ENCODE data around the gene CARD10.
"Not testable (repeated sequence)": the region's sequence is repeated elsewhere in the genome, so short reads cannot be mapped to it uniquely, and the experiment has no call there.

CARD10 gene

GRCh38 chr22:37484480-37485394, 34.5 kb downstream of the CARD10 start:
- no peak for DNase-seq

DNA sequence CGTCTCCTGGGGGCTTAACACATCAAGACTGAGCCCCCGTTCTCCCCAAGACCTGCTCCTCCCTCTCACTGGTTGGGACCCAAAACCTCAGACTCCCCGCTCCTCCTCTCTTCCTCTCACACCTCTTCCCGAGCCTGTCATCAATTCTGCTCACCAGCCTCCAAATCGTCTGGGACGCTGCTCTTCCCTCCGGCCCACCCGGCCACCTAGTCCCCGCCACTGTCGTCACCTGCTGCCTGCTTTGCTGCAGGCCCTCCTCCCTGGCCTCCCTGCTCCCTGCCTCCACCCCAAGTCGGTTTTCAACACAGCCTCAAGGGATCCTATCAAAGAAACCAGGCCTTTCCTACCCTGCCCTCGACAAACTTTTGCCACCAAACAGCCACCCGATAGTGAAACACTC, 36.2 kb downstream of the CARD10 start:
- DNase-seq = no peak

DNA sequence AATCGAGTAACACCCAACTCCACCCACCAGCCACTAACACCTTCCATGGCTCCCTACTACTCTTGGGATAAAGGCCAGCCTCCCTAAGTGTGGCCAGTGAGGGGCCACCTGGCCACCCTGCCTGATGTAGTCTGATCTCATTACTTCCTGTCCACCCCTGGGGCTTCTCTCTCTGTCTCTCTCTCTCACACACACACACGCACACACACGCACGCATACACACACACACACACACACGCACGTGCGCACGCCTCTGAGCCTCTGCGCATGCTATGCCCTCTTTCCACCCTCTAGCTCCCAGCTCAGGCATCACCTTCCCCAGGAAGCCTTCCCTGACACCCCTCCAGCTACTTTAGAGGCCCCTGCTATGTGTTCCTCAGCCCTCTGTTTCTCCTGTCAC, 37.0 kb downstream of the CARD10 start:
- no peak for DNase-seq

GRCh38 chr22:37481347-37481907, 37.8 kb downstream of the CARD10 start:
- DNase-seq = no peak

GRCh38 chr22:37480387-37481346, 38.5 kb downstream of the CARD10 start:
- DNase-seq = no peak

GRCh38 chr22:37479196-37479595, 40.0 kb downstream of the CARD10 start:
- no peak for DNase-seq

GRCh38 chr22:37476389-37477329, 42.6 kb downstream of the CARD10 start:
- DNase-seq = no peak

DNA sequence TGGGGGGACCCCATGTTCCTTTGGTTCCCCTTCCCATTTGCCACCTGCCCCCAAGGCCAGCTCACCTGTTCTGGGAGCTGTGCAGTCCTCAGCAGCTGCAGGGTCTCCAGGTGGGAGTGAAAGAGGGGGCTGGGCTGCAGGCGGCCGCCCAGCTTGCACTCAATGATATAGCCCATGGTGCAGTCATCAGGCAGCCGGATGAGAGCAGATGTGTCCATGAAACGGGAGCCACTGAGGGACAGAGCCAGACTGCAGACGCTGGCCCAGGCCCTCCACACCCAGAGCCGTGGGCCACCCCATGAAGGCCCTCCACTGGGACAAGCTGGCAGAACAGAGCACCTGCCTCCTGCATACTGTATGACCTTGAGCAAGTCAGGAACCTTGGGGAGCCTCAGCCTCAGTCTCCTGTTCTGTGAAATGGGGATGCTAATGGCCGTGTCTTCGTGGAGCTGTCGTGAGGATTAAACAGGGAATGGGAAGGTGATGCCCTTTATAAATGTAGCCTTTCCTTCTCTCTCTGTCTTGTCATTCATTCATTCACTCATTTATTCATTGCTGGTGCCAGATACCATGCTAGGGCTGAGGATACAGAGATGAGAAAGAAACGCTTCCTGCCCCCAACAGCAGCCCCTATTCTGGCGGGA, 44.6 kb downstream of the CARD10 start:
- DNase-seq = no peak

- no peak for DNase-seq
Measured at GRCh38 chr22:37473437-37473946, 45.7 kb downstream of the CARD10 start.

- DNase-seq = no peak
Measured at GRCh38 chr22:37472418-37473006, 46.7 kb downstream of the CARD10 start.

DNA sequence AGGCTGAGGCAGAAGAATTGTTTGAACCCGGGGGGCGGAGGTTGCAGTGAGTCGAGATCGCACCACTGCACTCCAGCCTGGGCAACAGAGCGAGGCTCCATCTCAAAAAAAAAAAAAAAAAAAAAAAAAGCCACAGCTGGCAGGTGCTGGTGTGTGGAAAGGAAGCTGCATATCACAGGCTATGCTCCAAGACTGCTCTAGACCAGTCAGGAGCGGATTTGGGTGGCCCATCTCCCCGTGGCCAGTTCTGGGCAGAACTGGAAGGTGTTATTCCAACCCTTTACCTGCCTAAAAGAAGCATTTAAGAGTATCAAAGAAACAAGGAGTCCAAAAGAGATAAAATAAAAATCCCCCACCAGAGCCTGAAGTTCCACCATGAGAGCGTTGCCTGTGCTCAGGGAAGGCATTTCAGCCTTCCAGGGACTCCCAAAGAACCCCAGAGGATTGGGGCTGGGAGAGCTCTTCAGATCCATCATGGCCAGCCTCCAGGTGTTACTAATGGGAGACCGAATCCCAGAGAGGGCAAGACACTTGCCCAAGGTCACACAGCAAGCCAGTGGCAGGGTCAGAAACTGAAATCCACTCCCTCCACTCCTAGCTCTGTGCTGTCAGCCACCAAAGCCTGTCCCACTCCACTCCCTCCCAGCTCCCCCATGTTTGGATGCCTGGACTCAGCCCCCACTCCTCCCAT, 47.3 kb downstream of the CARD10 start:
- no peak for DNase-seq

DNA sequence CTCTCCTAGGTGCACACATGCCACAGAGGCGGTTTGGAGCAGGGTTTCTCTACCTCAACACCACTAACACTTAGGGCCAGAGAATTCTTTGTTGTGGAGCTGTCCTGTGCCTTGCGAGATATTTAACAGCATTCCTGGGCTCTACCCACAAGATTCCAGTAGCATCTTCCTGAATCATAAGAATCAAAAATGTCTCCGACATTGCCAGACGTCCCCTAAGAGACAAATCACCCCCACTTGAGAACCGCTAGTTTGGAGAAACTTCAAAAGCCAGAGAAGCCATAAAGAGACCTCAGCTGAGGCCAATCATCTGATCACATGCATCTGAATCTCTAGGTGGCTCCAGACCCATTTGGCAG, 49.1 kb downstream of the CARD10 start:
- DNase-seq = no peak

- DNase-seq = no peak
Measured at GRCh38 chr22:37469416-37470086, 49.7 kb downstream of the CARD10 start.

- DNase-seq = not testable (repeated sequence)
Measured at GRCh38 chr22:37468201-37468695, 51.0 kb downstream of the CARD10 start.

DNA sequence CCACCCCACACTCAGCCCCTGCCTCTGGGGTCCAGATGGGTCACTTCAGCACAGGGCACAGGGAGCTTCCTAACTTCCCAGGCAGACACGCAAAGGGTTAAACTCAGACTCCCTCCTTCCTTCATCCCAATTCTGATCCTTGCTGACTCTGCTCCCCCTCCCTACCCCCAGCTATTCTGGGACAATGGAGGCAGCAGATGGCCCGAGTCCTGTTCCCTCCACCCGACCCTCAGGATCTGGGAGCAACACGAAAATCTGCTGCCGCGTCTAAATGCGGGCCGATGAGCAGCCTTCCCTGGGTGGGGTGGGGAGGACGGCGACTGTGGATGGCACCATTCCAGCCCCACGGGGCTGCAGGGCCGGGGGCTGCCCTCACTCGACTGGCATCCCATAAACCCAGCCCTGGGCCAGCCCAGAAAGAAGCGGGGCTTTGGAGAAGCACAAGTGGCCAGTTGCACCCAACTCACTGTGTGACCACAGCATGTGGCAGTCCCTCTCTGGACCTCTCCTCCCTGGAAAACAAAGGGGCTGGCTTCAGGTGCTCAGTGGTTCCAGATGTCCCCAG, 51.7 kb downstream of the CARD10 start:
- no peak for DNase-seq

GRCh38 chr22:37464181-37464580, 55.0 kb downstream of the CARD10 start:
- no peak for DNase-seq

- DNase-seq = no peak
Measured at GRCh38 chr22:37462983-37463382, 56.2 kb downstream of the CARD10 start.

- DNase-seq = no peak
Measured at GRCh38 chr22:37462436-37462835, 56.8 kb downstream of the CARD10 start.

DNA sequence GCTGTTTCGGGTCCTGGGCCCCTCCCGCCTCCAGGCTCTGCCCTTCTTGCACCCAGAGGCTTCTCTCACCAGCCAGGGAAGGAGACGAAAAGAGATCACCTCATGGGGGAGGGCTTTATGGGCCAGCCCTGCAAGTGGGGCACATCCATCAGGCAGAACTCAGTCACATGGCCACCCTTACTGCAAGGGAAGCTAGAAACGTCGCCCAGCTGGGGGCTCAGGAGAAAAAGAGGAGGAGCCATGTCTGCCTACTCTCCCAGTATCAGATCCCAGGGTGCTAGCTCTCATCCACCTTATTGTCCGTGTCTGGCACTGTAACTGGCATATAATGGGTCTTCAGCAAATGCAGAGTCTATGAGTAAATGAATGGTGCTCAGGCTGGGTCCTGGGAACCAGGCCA, 57.3 kb downstream of the CARD10 start:
- no peak for DNase-seq
